GM18511 (cell line): ENCODE data around the gene THUMPD2.
"Not testable (repeated sequence)": the region's sequence is repeated elsewhere in the genome, so short reads cannot be mapped to it uniquely, and the experiment has no call there.

Source experiments
- ATAC-seq: cut with Tn5 transposase; IDR thresholded peaks from one replicate; pipeline ENCODE4 v1.9.1; 2021; ENCODE audit warnings: mild to moderate bottlenecking, moderate library complexity; ENCODE audit not compliant: unreplicated experiment

THUMPD2 gene, protein sequence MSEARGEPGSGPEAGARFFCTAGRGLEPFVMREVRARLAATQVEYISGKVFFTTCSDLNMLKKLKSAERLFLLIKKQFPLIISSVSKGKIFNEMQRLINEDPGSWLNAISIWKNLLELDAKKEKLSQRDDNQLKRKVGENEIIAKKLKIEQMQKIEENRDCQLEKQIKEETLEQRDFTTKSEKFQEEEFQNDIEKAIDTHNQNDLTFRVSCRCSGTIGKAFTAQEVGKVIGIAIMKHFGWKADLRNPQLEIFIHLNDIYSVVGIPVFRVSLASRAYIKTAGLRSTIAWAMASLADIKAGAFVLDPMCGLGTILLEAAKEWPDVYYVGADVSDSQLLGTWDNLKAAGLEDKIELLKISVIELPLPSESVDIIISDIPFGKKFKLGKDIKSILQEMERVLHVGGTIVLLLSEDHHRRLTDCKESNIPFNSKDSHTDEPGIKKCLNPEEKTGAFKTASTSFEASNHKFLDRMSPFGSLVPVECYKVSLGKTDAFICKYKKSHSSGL

DNA sequence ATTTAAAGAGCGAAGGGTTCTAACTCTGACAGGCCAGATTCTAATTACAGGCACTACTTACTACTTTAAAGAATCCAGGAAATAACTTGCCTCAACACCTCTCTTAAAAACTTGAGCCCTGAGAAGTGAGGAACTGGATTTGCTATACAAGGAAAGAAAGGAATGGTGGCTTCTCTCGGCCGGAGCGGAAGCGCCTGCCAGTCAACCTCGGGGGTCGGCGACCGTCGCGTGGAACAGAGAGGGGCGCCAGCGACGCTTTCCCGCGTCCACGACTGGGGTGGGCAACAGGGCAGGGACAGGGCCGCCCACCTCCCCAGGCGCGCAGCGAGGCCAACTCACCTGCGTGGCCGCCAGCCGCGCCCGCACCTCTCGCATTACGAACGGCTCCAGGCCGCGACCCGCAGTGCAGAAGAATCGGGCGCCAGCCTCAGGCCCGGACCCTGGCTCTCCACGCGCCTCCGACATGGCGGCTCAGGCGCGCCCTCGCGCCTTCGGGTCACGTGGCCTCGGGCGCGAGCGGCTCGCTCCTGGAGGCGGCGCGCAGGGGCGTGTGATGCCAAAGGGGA is at the start of gene THUMPD2:
Gene THUMPD2 (minus strand): TSS at position 484 of the 566 bp plus-strand sequence. CDS start 19 bp downstream, at position 465.
- peak; percentile 85 for ATAC-seq

DNA sequence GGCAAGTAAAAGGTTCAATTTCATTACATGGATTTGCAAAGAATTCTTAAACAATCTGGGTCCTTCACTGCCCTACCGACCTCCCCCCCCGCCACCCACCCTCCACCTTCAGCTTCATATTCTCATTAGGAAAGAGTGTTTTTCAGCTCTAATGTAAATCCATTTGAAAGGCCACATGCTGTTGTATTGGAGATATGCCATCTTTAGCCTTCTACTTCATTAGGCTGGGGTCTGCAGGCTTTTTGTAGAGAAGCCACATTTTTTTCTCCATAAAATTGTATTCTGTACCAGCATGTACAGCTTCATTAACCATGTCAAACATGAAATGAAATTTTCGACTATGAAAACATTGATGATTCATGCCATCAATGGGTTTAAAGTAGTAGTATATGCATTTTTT is 42.8 kb upstream of the THUMPD2 start:
- ATAC-seq = no peak

DNA sequence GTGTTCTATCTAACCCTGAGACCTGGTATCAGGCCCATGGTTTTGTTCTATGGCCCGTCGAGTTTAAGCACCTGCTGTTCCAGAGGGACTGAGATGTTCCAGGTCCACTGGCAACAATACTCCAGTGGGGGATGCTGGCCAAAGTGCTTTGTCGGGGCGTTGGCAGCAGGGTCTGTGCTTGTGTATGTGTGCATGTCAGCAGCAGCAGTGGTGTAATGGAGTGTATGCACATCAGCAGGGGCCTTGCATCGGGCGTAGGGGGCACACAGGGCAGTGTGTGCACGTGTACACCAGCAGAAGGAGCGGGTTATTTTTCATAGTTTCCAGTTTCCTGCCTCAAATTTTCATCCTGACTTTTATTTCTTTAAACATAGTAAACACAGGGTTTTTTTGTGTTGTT is 37.8 kb upstream of the THUMPD2 start:
- no peak for ATAC-seq

DNA sequence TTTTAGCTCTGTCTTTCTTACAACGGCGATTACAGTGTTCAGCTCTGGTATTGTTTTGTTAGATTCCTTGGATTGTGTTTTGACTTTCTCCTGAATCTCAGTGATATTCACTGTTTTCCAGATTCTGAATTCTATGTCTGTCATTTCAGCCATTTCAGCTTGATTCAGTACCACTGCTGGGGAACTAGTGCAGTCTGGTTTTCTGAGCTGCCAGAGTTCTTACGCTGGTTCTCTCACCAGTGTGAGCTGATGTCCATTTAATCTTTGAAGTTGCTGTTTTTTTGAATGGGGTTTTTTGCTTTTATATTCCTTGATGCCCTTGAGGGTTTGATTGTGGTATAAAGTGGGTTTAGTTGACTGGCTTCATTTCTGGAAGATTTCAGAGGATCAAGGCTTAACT is 37.4 kb upstream of the THUMPD2 start:
- ATAC-seq = no peak

DNA sequence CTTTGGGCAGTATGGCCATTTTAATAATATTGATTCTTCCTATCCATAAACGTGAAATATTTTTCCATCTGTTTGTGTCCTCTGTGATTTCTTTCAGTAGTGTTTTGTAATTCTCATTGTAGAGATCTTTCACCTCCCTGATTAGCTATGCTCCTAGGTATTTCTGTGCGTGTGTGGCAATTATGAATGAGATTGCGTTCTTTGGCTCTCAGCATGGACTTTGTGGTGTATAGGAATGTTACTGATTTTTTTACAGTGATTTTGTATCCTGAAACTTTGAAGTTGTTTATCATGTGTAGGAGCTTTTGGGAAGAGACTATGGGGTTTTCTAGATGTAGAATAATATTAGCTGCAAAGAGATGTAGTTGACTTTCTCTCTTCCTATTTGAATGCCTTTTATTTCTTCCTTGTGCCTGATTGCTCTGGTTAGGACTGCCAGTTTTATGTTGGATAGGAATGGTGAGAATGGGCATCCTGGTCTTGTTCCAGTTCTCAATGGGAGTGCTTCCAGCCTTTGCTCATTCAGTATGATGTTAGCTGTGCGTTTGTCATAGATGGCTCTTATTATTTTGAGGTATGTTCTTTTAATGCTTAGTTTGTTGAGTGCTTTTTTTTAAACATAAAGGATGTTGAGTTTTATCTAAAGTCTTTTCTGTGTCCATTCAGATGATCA is 27.0 kb upstream of the THUMPD2 start:
- no peak for ATAC-seq

DNA sequence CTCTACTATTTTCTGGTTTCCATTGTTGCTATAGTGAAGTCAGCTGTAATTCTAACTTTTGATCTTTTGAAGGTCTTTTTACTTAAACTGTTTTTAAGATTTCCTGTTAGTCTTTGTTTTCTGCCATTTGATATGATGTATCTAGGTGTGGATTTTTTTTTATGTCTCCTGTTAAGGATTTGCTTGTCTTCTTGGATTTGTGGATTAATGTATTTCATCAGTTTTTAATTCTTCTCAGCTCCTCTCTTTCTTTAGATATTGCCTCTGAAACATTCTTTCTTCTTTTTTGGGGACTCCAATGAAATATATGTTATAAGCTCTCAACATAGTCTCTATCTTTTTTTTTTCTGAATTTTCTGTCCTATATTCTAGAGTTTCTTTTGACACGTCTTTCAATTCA is 24.8 kb upstream of the THUMPD2 start:
- no peak for ATAC-seq

DNA sequence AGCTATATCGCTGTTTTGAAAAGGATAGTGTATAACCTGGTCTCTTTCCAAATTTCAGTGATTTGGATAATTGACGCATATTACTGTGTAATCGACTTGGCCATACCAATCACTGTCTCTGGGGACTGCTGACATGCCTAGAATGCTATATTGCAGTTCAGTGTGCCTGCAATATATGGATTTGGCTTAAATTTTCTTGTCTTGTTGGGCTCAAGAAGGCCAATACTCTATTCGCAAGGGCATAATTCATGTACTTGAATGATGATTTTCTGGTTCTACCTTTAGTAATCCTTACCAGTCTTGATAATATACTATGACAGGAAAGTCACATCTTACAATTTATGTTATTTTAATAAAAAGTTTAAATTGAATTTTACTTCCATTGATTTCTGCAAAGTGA is 21.7 kb upstream of the THUMPD2 start:
- no peak for ATAC-seq

DNA sequence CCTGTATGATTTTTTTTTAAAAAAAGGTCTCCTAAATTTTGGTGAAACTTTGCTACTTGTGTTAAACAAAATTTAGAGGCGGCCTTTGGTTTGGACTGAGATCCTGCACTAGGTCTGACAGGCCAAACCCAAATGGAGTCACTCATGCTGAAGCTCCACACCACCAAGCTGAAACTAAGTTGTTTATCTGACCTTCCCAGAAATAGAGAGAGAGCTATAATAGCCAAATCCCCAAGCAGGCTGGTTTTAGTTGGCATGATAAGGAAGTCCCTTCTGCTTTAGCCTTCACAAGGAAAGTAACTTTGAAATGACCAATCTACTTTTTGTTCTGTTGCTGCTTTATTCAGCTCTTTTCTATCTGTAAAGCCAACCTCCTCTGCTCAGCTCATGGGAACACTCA is 17.1 kb upstream of the THUMPD2 start:
- no peak for ATAC-seq

DNA sequence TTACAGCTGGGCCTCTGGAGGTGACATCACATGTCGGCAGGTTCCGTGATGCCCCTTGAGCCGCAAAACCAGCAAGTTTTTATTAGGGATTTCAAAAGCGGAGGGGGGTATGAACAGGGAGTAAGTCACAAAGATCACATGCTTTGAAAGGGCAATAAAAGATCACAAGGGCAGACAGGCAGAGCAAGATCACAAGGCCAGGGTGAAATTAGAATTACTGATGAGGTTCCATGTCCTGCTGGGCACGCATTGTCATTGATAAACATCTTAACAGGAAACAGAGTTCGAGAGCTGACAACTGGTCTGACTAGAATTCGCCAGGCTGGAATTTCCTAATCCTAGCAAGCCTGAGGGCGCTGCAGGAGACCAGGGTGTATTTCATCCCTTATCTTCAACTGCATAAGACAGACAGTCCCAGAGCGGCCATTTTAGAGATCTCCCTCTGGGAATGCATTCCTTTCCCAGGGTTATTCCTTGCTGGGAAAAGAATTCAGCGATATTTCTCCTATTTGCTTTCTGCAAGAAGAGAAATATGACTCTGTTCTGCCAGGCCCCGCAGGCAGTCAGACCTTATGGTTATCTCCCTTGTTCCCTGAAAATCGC is 11.3 kb upstream of the THUMPD2 start:
- not testable (repeated sequence) for ATAC-seq

DNA sequence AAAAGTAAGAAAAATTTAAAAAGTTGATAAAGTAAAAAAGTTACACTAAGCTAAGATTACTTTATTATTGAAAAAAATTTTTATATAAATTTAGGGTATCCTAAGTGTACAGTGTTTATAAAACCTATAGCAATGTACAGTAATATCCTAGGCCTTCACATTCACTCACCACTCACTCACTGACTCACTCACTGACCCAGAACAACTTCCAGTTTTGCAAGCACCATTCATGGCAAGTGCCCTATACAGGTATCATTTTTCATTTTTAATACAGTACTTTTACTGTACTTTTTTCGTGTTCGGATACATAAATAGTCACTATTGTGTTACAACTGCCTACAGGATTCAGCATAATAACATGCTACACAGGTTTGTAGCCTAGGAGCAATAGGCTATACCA is 8.9 kb upstream of the THUMPD2 start:
- no peak for ATAC-seq

DNA sequence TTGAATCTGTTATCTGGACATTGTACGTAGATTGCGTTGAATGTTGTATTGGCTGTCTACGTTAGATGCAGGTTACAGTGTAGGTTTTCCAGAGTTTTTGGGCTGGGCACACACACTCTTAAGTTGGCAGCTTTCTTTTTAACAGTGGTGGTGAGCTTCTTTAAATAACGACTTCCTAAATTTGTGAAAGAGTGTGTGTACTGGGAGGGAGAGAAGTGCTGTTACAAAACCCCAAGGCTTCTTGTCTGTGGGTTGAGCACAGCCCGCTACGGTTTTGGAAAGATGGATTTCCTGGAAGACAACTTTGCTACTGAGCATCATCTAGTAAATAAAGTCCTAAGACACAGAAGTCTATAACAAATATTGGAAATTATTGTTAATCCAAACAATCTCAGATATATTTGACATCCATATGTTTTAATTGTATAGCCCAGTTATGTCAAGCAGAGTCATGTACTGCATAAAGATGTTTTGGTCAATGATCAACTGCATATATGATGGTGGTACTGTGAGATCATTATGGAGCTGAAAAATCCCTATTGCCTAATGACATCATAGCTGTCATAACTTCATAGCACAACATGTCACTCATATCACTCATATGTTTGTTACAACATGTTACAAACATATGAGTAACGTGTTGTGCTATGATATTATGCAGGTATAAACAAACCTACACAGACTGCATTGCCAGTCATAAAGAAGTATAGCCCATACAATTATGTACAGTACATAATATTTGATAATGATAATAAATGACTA is 7.9 kb upstream of the THUMPD2 start:
- no peak for ATAC-seq

DNA sequence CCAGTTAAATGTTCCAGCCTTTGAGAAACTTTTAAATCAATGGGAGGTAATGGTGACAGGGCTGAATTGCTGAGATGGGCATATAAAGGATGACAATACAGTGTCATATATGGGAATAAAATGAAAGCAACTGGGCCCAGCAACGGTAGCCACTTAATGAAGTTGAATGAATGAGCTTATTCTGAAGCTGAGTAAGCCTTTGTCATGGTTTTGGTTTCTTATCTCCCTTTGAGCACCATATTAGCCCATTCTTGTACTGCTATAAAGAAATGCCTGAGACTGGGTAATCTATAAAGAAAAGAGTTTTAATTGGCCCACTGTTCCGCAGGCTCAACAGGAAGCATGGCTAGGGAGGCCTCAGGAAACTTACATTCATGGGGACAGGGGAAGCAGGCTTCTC is 3.5 kb upstream of the THUMPD2 start:
- no peak for ATAC-seq

DNA sequence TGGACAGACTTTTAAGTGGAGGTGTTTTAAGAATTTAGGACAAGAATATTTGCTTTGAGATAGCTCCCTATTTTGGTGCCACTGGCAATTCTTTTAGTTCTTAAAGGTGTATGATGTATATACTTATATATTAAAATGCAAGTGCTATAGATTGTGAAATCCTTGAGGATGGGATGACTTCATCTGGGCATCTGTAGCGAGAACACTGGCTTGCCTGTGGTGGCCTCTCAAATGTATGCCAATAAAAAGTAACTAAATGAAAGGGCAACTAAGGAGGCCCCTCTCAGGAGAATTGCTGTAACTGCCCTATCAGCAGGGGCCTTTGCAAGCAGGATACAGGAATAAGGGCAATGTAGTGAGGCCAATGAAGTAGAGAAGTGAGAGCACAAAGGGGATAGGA is 2.6 kb upstream of the THUMPD2 start:
- no peak for ATAC-seq

DNA sequence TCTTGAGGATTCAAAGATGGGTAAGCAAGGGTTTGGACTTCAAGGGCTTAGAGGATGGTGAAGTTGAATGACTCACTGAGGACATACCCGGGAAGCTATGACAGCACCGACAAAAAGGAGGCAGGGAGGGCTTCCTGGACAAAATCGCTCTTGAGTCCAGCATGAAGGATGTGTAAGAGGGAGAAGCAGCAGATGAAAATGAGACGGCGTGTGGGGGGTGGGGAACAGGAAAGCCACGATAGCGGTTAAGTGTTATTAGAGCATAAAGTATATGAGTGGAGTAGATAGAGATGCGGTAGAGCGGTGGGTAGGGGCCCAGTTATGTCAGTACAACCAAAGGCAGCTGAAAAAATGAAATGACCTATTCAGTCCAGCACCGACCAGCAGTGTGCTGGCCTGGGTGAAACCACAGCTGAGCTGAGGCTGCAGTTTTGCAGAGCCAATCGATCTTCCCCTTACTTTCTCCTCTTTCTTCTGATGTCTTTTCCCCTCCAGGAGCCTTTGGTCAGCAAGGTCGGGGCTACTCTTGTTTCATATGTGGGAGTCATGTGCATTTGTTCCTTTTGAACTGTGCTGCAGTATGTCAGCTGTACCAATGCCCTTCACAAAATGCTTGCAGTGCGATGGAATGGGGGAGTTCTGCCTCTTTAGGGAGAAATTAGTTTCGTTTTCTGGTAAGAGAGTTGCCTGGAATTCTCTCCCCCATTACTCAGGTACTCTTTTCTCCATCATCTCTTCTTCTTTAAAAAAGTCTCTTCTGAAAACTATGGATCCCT is 2.0 kb upstream of the THUMPD2 start:
- no peak for ATAC-seq

DNA sequence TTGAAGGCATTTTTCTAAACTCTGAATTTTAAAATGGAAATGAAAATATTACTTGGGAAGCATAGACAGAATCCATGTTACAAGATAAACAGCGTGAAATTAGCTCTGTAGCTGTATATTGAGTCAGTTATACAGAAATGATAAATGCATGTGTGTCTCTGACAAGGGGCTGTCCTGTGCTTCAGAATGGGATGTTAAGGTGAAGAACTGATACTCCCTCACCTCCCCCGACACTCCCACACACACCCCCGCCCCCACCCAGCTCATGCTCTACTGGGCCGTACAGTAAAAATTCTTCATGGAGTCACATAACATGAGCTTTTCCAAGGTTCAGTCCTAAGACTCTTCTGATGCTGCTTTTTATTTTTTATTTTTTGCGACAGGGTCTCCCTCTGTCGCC is 869 bp upstream of the THUMPD2 start:
- ATAC-seq = no peak

DNA sequence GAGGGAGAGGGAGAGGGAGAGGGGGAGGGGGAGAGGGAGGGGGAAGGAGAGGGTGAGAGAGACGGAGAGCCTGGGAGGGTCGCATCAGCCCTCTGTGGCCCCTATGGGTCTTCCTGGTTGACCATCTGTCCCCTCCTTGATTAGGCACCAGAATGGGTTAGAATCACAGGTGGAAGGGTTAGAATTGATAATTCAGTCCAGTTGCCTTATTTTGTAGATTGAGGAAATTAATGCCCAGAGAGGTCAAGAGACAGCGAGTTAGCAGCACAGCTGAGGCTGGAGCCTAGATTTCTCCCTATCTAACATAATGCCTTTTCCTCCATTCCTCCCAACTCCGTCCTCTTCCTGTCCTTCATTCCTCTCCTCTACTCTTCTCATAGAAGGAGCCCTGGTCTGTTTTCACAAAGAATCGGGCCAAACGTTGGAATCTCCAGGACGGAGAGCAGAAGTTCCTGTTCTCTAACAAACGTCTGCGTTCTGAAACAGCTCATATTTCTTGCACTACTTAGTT is 338 bp upstream of the THUMPD2 start:
- no peak for ATAC-seq

DNA sequence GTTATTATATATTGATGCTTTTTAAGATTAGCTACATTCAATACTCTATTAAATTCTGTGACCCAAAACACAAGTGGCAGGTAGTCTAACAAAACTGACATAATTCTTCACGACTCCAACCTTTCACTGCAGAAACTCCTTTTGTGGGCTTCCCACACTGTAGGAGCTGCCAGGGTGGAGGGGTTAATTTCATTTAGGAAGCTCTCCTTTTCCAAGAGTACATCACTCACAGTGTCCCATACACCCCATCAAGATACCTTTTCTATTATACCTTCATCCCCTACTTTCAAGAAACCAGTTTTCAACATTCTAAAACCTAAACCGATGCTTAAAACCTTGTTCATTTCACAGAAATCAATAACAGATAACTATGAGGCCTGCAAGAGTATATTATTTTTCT is 825 bp downstream of the THUMPD2 start:
- peak; percentile 10 for ATAC-seq

DNA sequence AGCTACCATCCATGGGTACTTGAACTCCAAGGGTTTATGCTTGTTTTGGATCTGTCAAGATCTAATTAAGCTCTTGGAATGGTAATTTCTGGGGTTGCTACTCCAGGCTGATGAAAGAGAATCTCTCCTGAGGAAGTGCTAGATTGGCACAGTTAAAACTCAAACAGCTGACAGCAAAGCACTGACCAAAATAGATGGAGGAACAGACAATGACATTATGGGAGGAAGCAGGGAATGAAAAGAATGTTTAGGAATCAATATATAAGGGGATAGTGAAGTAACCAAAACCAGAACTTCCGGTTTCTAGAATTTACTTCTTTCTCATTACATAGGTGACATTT is 6.3 kb downstream of the THUMPD2 start:
- ATAC-seq = no peak

DNA sequence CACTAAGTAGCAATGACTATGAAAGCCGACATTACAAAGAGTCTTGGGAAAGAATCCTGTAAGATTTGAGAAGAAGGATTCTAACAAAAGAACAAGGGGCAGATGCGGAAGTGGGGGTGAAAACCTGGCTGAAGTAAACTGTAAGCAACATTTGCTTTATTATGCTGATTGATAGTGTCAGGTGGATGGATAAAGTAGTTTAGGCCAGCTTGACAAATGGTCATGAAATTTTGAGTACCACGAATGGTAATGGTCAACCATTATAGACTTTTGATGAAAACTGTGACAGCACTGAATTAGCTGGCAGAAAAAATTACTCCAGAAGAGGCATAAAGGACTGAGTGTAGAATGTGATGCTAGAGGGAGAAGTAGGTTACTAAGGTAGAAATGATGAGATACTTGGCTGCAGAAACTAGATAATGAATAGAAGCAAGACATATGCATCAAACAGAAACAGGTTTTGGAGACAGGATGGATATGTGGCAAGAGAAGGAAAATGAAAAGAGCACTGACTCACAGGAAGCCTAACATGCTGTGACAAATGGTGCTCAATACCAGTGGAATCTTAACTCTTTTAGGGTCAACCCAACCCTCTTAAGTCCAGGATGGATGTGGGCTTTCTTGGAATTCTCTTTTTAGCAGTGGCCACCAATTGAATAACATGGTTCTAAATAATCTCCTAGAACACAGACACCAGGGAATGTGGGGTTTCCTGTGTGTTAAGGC is 6.8 kb downstream of the THUMPD2 start:
- no peak for ATAC-seq
